Neural cell (in vitro differentiated cells): ENCODE measurements around the gene MECP2. TPM values are rescaled to one million over a fixed set of nuclear protein-coding genes. Genes with fewer than 3 reads are reported as not detected.

Experiments
- H2AFZ ChIP-seq: fragments of 200-600, 300-800 bp; sonication (generic), shearing (Covaris generic); 2 replicates; pipeline ENCODE4 v1.6.0; 2014; ENCODE audit warnings: low read depth, mild to moderate bottlenecking, antibody characterized with exemption, low read length, moderate library complexity
- H3F3A ChIP-seq: fragments of 200-600 bp; shearing (Covaris generic); 2 replicates; pipeline ENCODE4 v1.6.1; 2016; ENCODE audit warnings: mild to moderate bottlenecking, moderate library complexity, mixed read lengths, antibody characterized with exemption, low read length; ENCODE audit not compliant: insufficient read depth, poor library complexity, severe bottlenecking
- H3K27ac ChIP-seq: fragments of 200-600, 300-800 bp; sonication (generic), shearing (Covaris generic); 2 replicates; pipeline ENCODE4 v1.5.1; 2014; ENCODE audit warnings: mild to moderate bottlenecking, low read length, moderate library complexity
- H3K27me3 ChIP-seq: fragments of 300-800, 200-600 bp; sonication (generic), shearing (Covaris generic); 2 replicates; pipeline ENCODE4 v1.6.0; 2014; ENCODE audit warnings: mild to moderate bottlenecking, low read depth, low read length, moderate library complexity; ENCODE audit not compliant: insufficient read depth
- H3K36me3 ChIP-seq: fragments of 300-800, 200-600 bp; sonication (generic), shearing (Covaris generic); 2 replicates; pipeline ENCODE4 v1.5.1; 2014; ENCODE audit warnings: mild to moderate bottlenecking, antibody characterized with exemption, low read length, moderate library complexity; ENCODE audit not compliant: insufficient read depth
- H3K4me2 ChIP-seq: fragments of 300-800, 200-600 bp; sonication (generic), shearing (Covaris generic); 2 replicates; pipeline ENCODE4 v1.6.0; 2014; ENCODE audit warnings: mild to moderate bottlenecking, low read length
- H3K4me3 ChIP-seq: fragments of 300-800, 200-600 bp; sonication (generic), shearing (Covaris generic); 2 replicates; pipeline ENCODE4 v1.5.1; 2014; ENCODE audit warnings: mild to moderate bottlenecking, low read length, moderate library complexity
- H3K79me2 ChIP-seq: fragments of 200-600 bp; shearing (Covaris generic); replicated peaks from 2 replicates; pipeline ENCODE4 v1.6.0; 2014; ENCODE audit warnings: mild to moderate bottlenecking, low read length, moderate library complexity; ENCODE audit not compliant: insufficient read depth
- H3K9ac ChIP-seq: fragments of 300-800, 200-600 bp; sonication (generic), shearing (Covaris generic); 2 replicates; pipeline ENCODE4 v1.6.1; 2016; ENCODE audit warnings: mild to moderate bottlenecking, low read length, mixed read lengths
- H3K9me2 ChIP-seq: fragments of 200-600 bp; shearing (Covaris generic); 2 replicates; pipeline ENCODE4 v1.6.1; 2016; ENCODE audit warnings: mild to moderate bottlenecking, low read length, mixed read lengths; ENCODE audit not compliant: insufficient read depth
- H3K9me3 ChIP-seq: fragments of 200-600, 300-800 bp; sonication (generic), shearing (Covaris generic); 2 replicates; pipeline ENCODE4 v1.6.1; 2016; ENCODE audit warnings: mild to moderate bottlenecking, mixed run types, low read length, moderate library complexity, mixed read lengths
- H4K20me1 ChIP-seq: fragments of 200-600 bp; shearing (Covaris generic); 2 replicates; pipeline ENCODE4 v1.6.1; 2016; ENCODE audit warnings: mild to moderate bottlenecking, mixed run types; ENCODE audit not compliant: insufficient read depth
- EP300 ChIP-seq: fragments of 450-650 bp; conservative IDR thresholded peaks from 2 replicates; pipeline ENCODE4 v1.6.1; 2014; ENCODE audit warnings: antibody characterized with exemption, mild to moderate bottlenecking, moderate library complexity; ENCODE audit not compliant: poor library complexity, severe bottlenecking
- EZH2 ChIP-seq: fragments of 200-600, 300-800 bp; shearing (Covaris generic), sonication (generic); IDR thresholded peaks from 2 replicates; pipeline ENCODE4 v1.6.1; 2014; ENCODE audit warnings: antibody characterized with exemption, low read length, borderline replicate concordance, mild to moderate bottlenecking; ENCODE audit not compliant: insufficient read depth, poor library complexity, severe bottlenecking
- MXI1 ChIP-seq: fragments of 450-650 bp; conservative IDR thresholded peaks from 2 replicates; pipeline ENCODE4 v1.6.1; 2014; ENCODE audit warnings: antibody characterized with exemption, mild to moderate bottlenecking; ENCODE audit not compliant: poor library complexity, severe bottlenecking
- POLR2AphosphoS5 ChIP-seq: IDR thresholded peaks from 2 replicates; pipeline ENCODE4 v1.6.1; 2012
- RAD21 ChIP-seq: fragments of 450-650 bp; conservative IDR thresholded peaks from 2 replicates; pipeline ENCODE4 v1.6.1; 2014; ENCODE audit warnings: antibody characterized with exemption, mild to moderate bottlenecking, moderate library complexity
- SMC3 ChIP-seq: fragments of 450-650 bp; conservative IDR thresholded peaks from 2 replicates; pipeline ENCODE4 v1.6.1; 2014; ENCODE audit warnings: antibody characterized with exemption, mild to moderate bottlenecking, moderate library complexity; ENCODE audit not compliant: poor library complexity
- TAF1 ChIP-seq: IDR thresholded peaks from 2 replicates; pipeline ENCODE4 v1.6.1; 2012; ENCODE audit warnings: low read depth
- polyA plus RNA-seq: library from polyadenylated mRNA; depleted of rRNA; stranded (reverse); fragments of >200 nt; gene quantifications from 2 replicates; pipeline ENCODE4 v1.2.3, GENCODE V29; 2014
- TF ChIP-seq, protein P1 (sequence below): IDR thresholded peaks from 2 replicates; pipeline ENCODE4 v1.6.1; 2012; ENCODE audit warnings: borderline replicate concordance
- TF ChIP-seq, protein P2 (sequence below): fragments of 450-650 bp; IDR thresholded peaks from 2 replicates; pipeline ENCODE4 v1.5.1; 2014; ENCODE audit warnings: antibody characterized with exemption, mild to moderate bottlenecking, moderate library complexity; ENCODE audit not compliant: poor library complexity, severe bottlenecking

The MECP2 gene
- polyA plus RNA-seq, 1 donor from 2014 or later: 14.5 TPM

DNA sequence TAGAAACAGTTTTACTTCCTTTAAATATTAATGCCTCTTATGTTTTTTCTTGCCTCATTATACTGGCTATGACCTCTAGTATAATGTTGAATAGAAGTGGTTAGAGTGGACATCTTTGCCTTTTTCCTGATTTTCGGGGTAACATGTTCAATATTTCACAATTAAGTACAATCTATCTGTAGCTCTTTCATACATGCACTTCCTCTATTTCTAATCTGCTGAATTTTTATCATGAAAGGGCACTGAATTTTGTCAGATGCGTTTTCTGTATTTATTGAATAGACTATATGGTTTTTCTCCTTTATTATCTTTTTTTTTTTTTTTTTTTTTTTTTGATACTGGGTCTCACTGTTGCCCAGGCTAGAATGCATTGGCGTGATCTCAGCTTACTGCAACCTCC is 29.0 kb downstream of the MECP2 start:
- Histone ChIP-seq H3K36me3 (no peaks in the 10 kb centered on the region), H3K9ac (no peak overlapping the region), H3K9me3 (no peaks in the 10 kb centered on the region), H3K4me3 (no peak overlapping the region), H3K27me3 (no peaks in the 10 kb centered on the region), H3K4me2 (no peak overlapping the region), H3F3A (no peaks in the 10 kb centered on the region), H3K9me2 (no peaks in the 10 kb centered on the region), H3K27ac (no peak overlapping the region), H4K20me1 (no peaks in the 10 kb centered on the region), H2AFZ (no peak overlapping the region), H3K79me2 (peaks cover 20% of the 10 kb centered on the region)
- TF ChIP-seq RAD21: no peak
- no peak for TF ChIP-seq EP300

DNA sequence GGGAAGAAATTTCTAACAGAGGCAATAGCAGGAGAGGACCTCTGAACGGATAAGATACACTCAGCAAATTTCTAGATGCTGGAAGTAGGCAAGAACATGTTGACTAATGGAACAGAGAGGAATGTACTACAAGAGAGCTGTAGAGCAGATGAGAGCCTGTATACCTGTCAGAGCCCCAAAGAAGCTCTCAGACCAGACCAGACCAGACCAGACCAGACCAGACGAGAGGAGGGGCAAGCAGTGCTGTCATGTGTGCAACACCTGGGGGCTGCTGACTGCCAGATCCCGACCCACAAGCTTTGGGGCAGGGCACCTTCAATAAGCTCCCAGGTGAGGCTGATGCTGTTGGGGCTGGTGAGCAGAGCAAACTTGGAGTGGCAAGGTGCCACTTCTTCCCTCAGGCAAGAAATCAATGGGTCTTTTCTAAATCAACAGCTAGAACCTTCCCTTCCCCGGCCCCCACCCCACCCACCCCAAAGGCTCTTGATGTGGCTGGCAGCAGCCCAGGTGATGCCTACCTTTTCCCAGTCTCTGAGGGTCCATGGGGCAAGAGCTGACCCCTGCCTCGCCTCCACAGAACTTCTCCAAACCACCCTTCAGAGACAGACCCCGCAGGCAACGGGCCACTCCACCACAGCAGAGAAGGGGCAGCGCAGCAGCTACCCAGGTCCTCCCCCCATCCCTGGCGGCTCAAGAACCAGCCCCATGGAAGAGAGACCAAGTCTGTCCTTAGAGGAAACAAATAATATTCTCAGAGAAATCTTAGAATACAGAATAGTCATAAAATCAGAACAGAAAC is 32.7 kb downstream of the MECP2 start:
- no peaks in the 10 kb centered on the region for H3K9me3 ChIP-seq
- H3K9ac ChIP-seq: no peak overlapping the region
- no peaks in the 10 kb centered on the region for H4K20me1 ChIP-seq
- H3K36me3 ChIP-seq: no peaks in the 10 kb centered on the region
- peaks cover 5% of the 10 kb centered on the region for H3K79me2 ChIP-seq
- no peak overlapping the region for H3K4me3 ChIP-seq
- no peaks in the 10 kb centered on the region for H3K27me3 ChIP-seq
- TF ChIP-seq RAD21: no peak
- TF ChIP-seq, protein P1, sequence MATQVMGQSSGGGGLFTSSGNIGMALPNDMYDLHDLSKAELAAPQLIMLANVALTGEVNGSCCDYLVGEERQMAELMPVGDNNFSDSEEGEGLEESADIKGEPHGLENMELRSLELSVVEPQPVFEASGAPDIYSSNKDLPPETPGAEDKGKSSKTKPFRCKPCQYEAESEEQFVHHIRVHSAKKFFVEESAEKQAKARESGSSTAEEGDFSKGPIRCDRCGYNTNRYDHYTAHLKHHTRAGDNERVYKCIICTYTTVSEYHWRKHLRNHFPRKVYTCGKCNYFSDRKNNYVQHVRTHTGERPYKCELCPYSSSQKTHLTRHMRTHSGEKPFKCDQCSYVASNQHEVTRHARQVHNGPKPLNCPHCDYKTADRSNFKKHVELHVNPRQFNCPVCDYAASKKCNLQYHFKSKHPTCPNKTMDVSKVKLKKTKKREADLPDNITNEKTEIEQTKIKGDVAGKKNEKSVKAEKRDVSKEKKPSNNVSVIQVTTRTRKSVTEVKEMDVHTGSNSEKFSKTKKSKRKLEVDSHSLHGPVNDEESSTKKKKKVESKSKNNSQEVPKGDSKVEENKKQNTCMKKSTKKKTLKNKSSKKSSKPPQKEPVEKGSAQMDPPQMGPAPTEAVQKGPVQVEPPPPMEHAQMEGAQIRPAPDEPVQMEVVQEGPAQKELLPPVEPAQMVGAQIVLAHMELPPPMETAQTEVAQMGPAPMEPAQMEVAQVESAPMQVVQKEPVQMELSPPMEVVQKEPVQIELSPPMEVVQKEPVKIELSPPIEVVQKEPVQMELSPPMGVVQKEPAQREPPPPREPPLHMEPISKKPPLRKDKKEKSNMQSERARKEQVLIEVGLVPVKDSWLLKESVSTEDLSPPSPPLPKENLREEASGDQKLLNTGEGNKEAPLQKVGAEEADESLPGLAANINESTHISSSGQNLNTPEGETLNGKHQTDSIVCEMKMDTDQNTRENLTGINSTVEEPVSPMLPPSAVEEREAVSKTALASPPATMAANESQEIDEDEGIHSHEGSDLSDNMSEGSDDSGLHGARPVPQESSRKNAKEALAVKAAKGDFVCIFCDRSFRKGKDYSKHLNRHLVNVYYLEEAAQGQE: no peak
- no peak for TF ChIP-seq EP300
- TF ChIP-seq, protein P2, sequence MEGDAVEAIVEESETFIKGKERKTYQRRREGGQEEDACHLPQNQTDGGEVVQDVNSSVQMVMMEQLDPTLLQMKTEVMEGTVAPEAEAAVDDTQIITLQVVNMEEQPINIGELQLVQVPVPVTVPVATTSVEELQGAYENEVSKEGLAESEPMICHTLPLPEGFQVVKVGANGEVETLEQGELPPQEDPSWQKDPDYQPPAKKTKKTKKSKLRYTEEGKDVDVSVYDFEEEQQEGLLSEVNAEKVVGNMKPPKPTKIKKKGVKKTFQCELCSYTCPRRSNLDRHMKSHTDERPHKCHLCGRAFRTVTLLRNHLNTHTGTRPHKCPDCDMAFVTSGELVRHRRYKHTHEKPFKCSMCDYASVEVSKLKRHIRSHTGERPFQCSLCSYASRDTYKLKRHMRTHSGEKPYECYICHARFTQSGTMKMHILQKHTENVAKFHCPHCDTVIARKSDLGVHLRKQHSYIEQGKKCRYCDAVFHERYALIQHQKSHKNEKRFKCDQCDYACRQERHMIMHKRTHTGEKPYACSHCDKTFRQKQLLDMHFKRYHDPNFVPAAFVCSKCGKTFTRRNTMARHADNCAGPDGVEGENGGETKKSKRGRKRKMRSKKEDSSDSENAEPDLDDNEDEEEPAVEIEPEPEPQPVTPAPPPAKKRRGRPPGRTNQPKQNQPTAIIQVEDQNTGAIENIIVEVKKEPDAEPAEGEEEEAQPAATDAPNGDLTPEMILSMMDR: no peak
- no peak for TF ChIP-seq MXI1
- no peak for TF ChIP-seq SMC3
- TF ChIP-seq TAF1: no peak
- TF ChIP-seq EZH2: no peak
- no peak for TF ChIP-seq POLR2AphosphoS5
- H3K9me2 ChIP-seq: no peaks in the 10 kb centered on the region
- H2AFZ ChIP-seq: no peak overlapping the region
- H3K4me2 ChIP-seq: no peak overlapping the region
- no peak overlapping the region for H3K27ac ChIP-seq
- H3F3A ChIP-seq: no peaks in the 10 kb centered on the region
